PC-3 (cell line): ENCODE results near the gene NHP2. TPM values are rescaled to one million over a fixed set of nuclear protein-coding genes. Genes with fewer than 3 reads are reported as not detected.
A peak's percentile ranks its signal among the peaks of the same experiment; 100 is the strongest.

Experiments used
- ATAC-seq: fragments of 200-7000 bp; cut with Tn5 transposase; 2 replicates; pipeline ENCODE4 v1.9.1; 2020; ENCODE audit warnings: mild to moderate bottlenecking, moderate library complexity
- BruUV-seq: library from RNA; stranded (reverse); fragments of 400-500 nt; replicated peaks from 2 replicates; lab custom pipeline; 2021; lab: Mats Ljungman, UMichigan
- CTCF ChIA-PET: fragments of 300-600 bp; sonication (Branson Sonifier 250); formaldehyde crosslinking; loops from one replicate; lab custom pipeline; 2022; ENCODE audit warnings: antibody characterized with exemption; lab: Charles Lee
- POLR2A ChIA-PET: fragments of 300-600 bp; sonication (Branson Sonifier 250); formaldehyde crosslinking; loops from one replicate; lab custom pipeline; 2022; ENCODE audit warnings: antibody characterized with exemption; ENCODE audit not compliant: unreplicated experiment; lab: Charles Lee
- DNase-seq: peaks from one replicate; pipeline ENCODE4 v3.0.0-alpha.2; 2015
- H2AFZ ChIP-seq: fragments of 300-600 bp; sonication (generic); 2 replicates; pipeline ENCODE4 v1.6.0; 2016; ENCODE audit warnings: antibody characterized with exemption, low read length
- H3F3A ChIP-seq: fragments of 300-600 bp; sonication (generic); one replicate; pipeline ENCODE4 v1.6.0; 2017; ENCODE audit warnings: antibody characterized with exemption, low read length, control low read depth, mild to moderate bottlenecking; ENCODE audit not compliant: unreplicated experiment
- H3K27ac ChIP-seq: fragments of 300-600 bp; sonication (generic); 2 replicates; pipeline ENCODE4 v1.5.1; 2016; ENCODE audit warnings: mild to moderate bottlenecking, low read length
- H3K27me3 ChIP-seq: fragments of 300-600 bp; sonication (generic); 2 replicates; pipeline ENCODE4 v1.6.1; 2016; ENCODE audit warnings: low read length, mixed read lengths
- H3K36me3 ChIP-seq: fragments of 300-600 bp; sonication (generic); 2 replicates; pipeline ENCODE4 v1.6.1; 2016; ENCODE audit warnings: low read depth, mixed run types, low read length, mixed read lengths
- H3K4me1 ChIP-seq: fragments of 300-600 bp; sonication (generic); 2 replicates; pipeline ENCODE4 v1.5.1; 2016; ENCODE audit warnings: low read length; ENCODE audit not compliant: insufficient read depth
- H3K4me2 ChIP-seq: fragments of 300-600 bp; sonication (generic); 2 replicates; pipeline ENCODE4 v1.6.0; 2016; ENCODE audit warnings: low read length
- H3K4me3 ChIP-seq: fragments of 300-600 bp; sonication (generic); 2 replicates; pipeline ENCODE4 v1.5.1; 2016; ENCODE audit warnings: mild to moderate bottlenecking, low read length, mixed read lengths
- H3K79me2 ChIP-seq: fragments of 300-600 bp; sonication (generic); 2 replicates; pipeline ENCODE4 v1.6.1; 2017; ENCODE audit warnings: low read length, mixed read lengths
- H3K9ac ChIP-seq: fragments of 300-600 bp; sonication (generic); 2 replicates; pipeline ENCODE4 v1.6.0; 2016; ENCODE audit warnings: mild to moderate bottlenecking, low read length
- H3K9me2 ChIP-seq: fragments of 300-600 bp; sonication (generic); replicated peaks from 2 replicates; pipeline ENCODE4 v1.6.1; 2016; ENCODE audit warnings: mixed run types, low read length, mixed read lengths
- H3K9me3 ChIP-seq: fragments of 300-600 bp; sonication (generic); 2 replicates; pipeline ENCODE4 v1.6.1; 2016; ENCODE audit warnings: low read length, mixed read lengths
- H4K20me1 ChIP-seq: fragments of 300-600 bp; sonication (generic); 2 replicates; pipeline ENCODE4 v1.6.1; 2016; ENCODE audit warnings: low read length, mixed read lengths
- EZH2 ChIP-seq: fragments of 300-600 bp; sonication (generic); IDR thresholded peaks from one replicate; pipeline ENCODE4 v1.6.1; 2017; ENCODE audit warnings: antibody characterized with exemption, mild to moderate bottlenecking, low read length; ENCODE audit not compliant: unreplicated experiment
- EZH2phosphoT487 ChIP-seq: fragments of 300-600 bp; sonication (generic); IDR thresholded peaks from 2 replicates; pipeline ENCODE4 v1.6.1; 2018; ENCODE audit warnings: mild to moderate bottlenecking, antibody characterized with exemption, low read length, borderline replicate concordance
- intact Hi-C: fragments of 100-400 bp; cut with micrococcal nuclease; formaldehyde crosslinking; loops from 2 replicates; pipeline ENCODE4 v1.9.0; 2023
- total RNA-seq: library from RNA; depleted of rRNA; stranded (reverse); fragments of >200 nt; gene quantifications from 2 replicates; pipeline ENCODE4 v1.2.3, GENCODE V29; 2014
- TF ChIP-seq, protein P1 (sequence below): fragments of 300-600 bp; sonication (generic); conservative IDR thresholded peaks from 2 replicates; pipeline ENCODE4 v1.5.1; 2017; ENCODE audit warnings: antibody characterized with exemption, low read depth, mild to moderate bottlenecking, low read length

NHP2 gene
- total RNA-seq, 1 experiment from 2014 or later = 649 TPM

DNA sequence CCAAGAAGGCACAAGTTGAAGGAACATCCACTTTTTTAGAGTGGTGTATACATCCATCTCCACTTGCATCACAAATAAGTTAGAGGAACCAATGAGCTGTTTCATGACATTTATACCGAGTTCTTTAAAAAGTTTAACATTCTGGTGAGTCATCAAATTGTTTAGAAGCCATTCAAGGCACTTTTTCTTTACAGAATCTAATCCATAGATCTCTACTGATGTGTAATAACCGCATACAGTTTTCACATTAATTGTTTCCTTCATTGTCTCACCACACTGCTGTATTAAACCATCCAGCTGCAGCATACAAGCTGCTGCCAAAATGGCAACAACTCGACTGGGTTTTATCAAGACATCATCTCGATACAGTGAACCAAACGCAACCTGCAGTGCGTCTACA lies 32.7 kb upstream of the NHP2 start:
- peak overlapping the region; percentile 46 for H3K4me2 ChIP-seq

DNA sequence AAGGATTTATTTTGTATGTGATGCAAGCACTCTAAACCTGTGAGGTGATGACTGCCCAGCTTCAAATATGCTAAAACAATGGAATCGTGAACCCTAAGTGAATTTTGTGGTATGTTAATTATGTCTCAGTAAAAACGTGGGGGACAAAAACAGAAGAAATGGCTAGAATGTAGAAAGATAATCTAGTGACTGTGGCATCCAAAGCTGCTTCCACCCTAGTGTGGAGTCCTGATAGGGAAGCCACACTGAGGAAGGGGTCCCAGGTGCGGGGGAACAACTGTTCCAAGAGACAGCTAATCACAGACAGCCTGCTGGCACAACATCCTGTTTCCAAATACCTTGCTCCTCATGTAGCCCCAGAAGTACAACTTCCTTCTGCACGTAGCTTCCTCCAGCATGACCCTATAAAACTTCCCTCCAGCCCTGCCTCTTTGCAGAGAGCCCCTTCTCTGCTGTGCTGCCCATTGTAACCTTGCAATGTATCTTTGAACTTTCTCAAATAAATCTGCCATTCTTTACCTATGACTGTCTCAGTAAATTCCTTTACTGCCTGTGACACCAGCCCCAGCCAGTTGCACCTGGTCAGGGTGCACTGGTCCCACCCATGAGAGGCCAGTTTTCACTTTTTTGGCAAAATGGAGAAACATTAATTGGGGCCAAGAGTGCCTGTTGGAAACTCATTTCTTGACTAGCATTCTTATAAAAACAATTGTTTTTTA lies 28.6 kb upstream of the NHP2 start:
- no peaks in the 10 kb centered on the region for H4K20me1 ChIP-seq
- no peaks in the 10 kb centered on the region for H3K79me2 ChIP-seq
- H3K27ac ChIP-seq = no peak overlapping the region
- no TSS peak for BruUV-seq
- DNase-seq = peak; percentile 62
- TF ChIP-seq EZH2 = no peak
- TF ChIP-seq, protein P1, sequence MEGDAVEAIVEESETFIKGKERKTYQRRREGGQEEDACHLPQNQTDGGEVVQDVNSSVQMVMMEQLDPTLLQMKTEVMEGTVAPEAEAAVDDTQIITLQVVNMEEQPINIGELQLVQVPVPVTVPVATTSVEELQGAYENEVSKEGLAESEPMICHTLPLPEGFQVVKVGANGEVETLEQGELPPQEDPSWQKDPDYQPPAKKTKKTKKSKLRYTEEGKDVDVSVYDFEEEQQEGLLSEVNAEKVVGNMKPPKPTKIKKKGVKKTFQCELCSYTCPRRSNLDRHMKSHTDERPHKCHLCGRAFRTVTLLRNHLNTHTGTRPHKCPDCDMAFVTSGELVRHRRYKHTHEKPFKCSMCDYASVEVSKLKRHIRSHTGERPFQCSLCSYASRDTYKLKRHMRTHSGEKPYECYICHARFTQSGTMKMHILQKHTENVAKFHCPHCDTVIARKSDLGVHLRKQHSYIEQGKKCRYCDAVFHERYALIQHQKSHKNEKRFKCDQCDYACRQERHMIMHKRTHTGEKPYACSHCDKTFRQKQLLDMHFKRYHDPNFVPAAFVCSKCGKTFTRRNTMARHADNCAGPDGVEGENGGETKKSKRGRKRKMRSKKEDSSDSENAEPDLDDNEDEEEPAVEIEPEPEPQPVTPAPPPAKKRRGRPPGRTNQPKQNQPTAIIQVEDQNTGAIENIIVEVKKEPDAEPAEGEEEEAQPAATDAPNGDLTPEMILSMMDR = no peak
- no peak for TF ChIP-seq EZH2phosphoT487
- ATAC-seq = peak; percentile 60
- H3K4me1 ChIP-seq = peaks cover 23% of the 10 kb centered on the region
- ChIA-PET POLR2A (no interaction called here), CTCF (no interaction called here)
- intact Hi-C loops = no loop called here
- H3K4me2 ChIP-seq = peak overlapping the region; percentile 32
- H3K36me3 ChIP-seq = no peaks in the 10 kb centered on the region
- peaks cover 4% of the 10 kb centered on the region for H3F3A ChIP-seq
- no peaks in the 10 kb centered on the region for H3K27me3 ChIP-seq
- no peaks in the 10 kb centered on the region for H3K9me3 ChIP-seq
- H3K4me3 ChIP-seq = no peak overlapping the region
- H3K9ac ChIP-seq = no peak overlapping the region
- H2AFZ ChIP-seq = peak overlapping the region; percentile 54
- no peaks in the 10 kb centered on the region for H3K9me2 ChIP-seq

More for the DNA sequence above, 32.7 kb upstream of the NHP2 start:
- Histone ChIP-seq H3K9me3 (no peaks in the 10 kb centered on the region), H3K9ac (no peak overlapping the region), H3K27me3 (no peaks in the 10 kb centered on the region), H2AFZ (no peak overlapping the region), H3K36me3 (no peaks in the 10 kb centered on the region), H3K27ac (peak overlapping the region; percentile 18; the same call in 1 of the 2 replicates), H3K79me2 (no peaks in the 10 kb centered on the region), H4K20me1 (no peaks in the 10 kb centered on the region), H3K9me2 (no peaks in the 10 kb centered on the region), H3K4me3 (no peak overlapping the region), H3K4me1 (peaks cover 23% of the 10 kb centered on the region), H3F3A (peaks cover 4% of the 10 kb centered on the region)
- CTCF ChIA-PET = no interaction called here
- ATAC-seq = peak; percentile 40; the same call in 1 of the 2 replicates
- POLR2A ChIA-PET = no interaction called here
- TF ChIP-seq, protein P1 = no peak
- no peak for TF ChIP-seq EZH2
- no peak for TF ChIP-seq EZH2phosphoT487
- DNase-seq = peak; percentile 76
- BruUV-seq = no TSS peak
- intact Hi-C loops = no loop called here

DNA sequence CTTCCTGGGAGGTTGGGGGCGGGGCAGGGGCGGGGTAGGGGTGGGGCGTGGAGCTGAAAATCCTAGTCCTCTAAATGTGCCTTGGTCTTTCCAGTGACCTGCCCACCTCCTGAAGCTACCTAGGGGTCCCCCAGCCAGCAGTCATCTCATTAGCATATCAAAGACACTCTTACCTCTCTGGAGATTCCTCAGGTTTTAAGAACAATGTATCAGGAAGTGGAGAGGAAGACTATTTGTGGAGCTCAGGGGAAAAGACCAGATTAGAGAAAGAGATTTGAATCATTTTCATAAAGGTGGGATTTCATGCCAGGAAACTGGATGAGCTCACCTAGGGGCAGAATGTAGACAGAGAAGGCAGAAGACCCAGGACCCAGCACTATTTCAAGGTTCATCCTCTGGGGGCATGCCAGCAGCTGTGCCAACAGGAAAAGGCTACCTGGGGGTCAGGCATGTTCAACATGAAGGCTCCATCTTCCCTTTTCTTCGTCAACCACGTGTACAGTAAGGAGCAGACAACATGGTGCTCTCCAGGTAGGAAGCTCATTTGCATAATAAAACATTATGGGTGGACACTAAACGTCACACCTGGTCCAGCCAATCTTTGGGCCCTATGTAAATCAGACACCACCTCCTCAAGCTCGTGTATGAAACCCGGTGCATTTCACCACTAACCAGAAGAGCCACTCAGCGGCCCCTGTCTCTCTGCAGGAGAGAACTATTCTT lies 26.6 kb upstream of the NHP2 start:
- Histone ChIP-seq H3K36me3 (no peaks in the 10 kb centered on the region), H3K4me1 (peaks cover 9% of the 10 kb centered on the region), H3K4me3 (no peak overlapping the region), H4K20me1 (no peaks in the 10 kb centered on the region), H3K4me2 (no peak overlapping the region), H3K27me3 (no peaks in the 10 kb centered on the region), H3K9me3 (no peaks in the 10 kb centered on the region), H3K9ac (no peak overlapping the region), H3F3A (no peaks in the 10 kb centered on the region), H2AFZ (no peak overlapping the region), H3K27ac (no peak overlapping the region), H3K9me2 (no peaks in the 10 kb centered on the region), H3K79me2 (no peaks in the 10 kb centered on the region)
- TF ChIP-seq EZH2 = no peak
- TF ChIP-seq, protein P1 = no peak
- TF ChIP-seq EZH2phosphoT487 = no peak
- DNase-seq = no peak
- intact Hi-C loops = no loop called here
- BruUV-seq = no TSS peak
- ChIA-PET CTCF (no interaction called here), POLR2A (no interaction called here)
- no peak for ATAC-seq
